ENCODE data around the gene PUSL1.

DNA sequence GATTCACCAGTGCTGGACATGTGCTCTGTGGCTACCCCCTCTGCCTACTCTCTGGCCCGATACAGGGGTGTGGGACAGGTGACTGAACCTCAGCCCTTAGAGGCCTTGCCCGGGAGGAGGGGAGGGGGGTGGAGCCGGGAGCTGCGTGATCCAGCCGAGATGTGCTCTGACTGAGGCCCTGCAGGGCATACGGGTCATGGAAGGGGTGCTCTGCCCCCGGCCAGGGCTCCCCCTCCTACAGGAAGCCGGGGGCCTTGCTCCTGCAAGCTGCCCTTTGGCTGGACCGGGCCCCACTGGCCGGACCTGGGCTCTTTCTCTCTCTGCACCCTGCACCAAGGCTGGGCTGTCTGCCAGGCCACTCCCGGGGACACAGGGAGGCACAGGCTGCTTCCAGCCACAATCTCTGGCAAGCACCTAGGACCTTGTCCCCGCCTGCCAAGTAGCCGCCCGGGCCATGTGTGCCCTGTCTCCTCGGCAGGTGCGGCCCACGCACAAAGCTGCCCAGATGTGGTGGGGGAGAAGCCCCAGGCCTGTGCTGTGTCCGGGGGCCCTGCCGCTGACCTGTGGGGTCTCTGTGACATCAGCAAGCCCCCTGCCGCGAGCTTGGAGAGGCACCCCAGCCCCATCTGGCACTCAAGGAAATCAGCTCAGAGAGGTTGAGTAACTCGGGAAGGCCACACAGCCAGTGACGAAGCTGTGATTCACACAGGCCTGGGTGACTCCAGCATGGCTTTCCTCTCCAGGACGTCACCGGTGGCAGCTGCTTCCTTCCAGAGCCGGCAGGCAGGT is 26.7 kb upstream of the PUSL1 start:
- TF ChIP-seq EZH2 (IDR thresholded peaks at IDR 0.05; ENCODE audit: insufficient read depth, poor library complexity, severe bottlenecking) (no peak), EZH2phosphoT487 (IDR thresholded peaks at IDR 0.05; ENCODE audit: insufficient read depth, low read depth) (no peak)
